ENCODE results near the gene LRRIQ3.
"Not testable (repeated sequence)": the region's sequence is repeated elsewhere in the genome, so short reads cannot be mapped to it uniquely, and the experiment has no call there.

The LRRIQ3 gene

GRCh38 chr1:74174423-74174822 is 23.6 kb downstream of the LRRIQ3 start:
- H3K9me3 Mint-ChIP-seq = peaks cover 34% of the 10 kb centered on the region
- H3K36me3 Mint-ChIP-seq, H3K4me3 Mint-ChIP-seq, H3K27ac Mint-ChIP-seq, H3K4me1 Mint-ChIP-seq, H3K27me3 Mint-ChIP-seq: not testable (repeated sequence)

DNA sequence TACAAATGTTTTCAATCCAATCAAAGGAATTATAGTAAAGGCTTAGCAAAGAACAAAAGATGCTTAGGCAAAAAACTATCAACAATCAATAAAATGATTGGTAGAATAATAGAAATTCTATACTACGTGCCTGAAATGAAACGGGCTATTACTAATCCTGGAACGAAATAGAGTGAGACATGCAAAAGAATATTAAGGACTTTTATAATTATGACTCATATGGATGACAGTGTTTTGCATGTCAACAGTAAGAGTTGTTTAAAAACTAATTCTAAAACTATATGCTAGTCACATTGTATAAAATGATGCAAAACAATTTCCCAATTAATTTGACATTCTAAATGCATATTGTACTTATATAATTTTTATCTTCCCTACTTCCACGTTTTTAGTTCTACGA is 35.6 kb downstream of the LRRIQ3 start:
- Mint-ChIP-seq H3K9me3 (peaks cover 7% of the 10 kb centered on the region), H3K27ac (no peak overlapping the region), H3K4me1 (no peaks in the 10 kb centered on the region), H3K27me3 (no peaks in the 10 kb centered on the region), H3K36me3 (peaks cover 2% of the 10 kb centered on the region), H3K4me3 (no peak overlapping the region)

- Mint-ChIP-seq H3K4me3 (no peak overlapping the region), H3K9me3 (peaks cover 5% of the 10 kb centered on the region), H3K27ac (no peak overlapping the region), H3K4me1 (no peaks in the 10 kb centered on the region), H3K27me3 (no peaks in the 10 kb centered on the region), H3K36me3 (peaks cover 2% of the 10 kb centered on the region)
Measured at GRCh38 chr1:74161497-74161896, 36.5 kb downstream of the LRRIQ3 start.

- Mint-ChIP-seq H3K9me3 (no peaks in the 10 kb centered on the region), H3K4me3 (no peak overlapping the region), H3K27ac (no peak overlapping the region), H3K36me3 (no peaks in the 10 kb centered on the region), H3K4me1 (no peaks in the 10 kb centered on the region), H3K27me3 (no peaks in the 10 kb centered on the region)
Measured at GRCh38 chr1:74160046-74160445, 37.9 kb downstream of the LRRIQ3 start.

- no peaks in the 10 kb centered on the region for H3K27me3 Mint-ChIP-seq
- no peaks in the 10 kb centered on the region for H3K36me3 Mint-ChIP-seq
- H3K27ac Mint-ChIP-seq = no peak overlapping the region
- H3K4me3 Mint-ChIP-seq = no peak overlapping the region
- H3K4me1 Mint-ChIP-seq = no peaks in the 10 kb centered on the region
- H3K9me3 Mint-ChIP-seq = no peaks in the 10 kb centered on the region
Measured at GRCh38 chr1:74145086-74145485, 52.9 kb downstream of the LRRIQ3 start.

- not testable (repeated sequence) for H3K27ac Mint-ChIP-seq
Measured at GRCh38 chr1:74117370-74117769, 80.6 kb downstream of the LRRIQ3 start.

GRCh38 chr1:74113333-74113732 is 84.6 kb downstream of the LRRIQ3 start:
- Mint-ChIP-seq H3K36me3 (no peaks in the 10 kb centered on the region), H3K4me3 (no peak overlapping the region), H3K9me3 (no peaks in the 10 kb centered on the region), H3K27ac (no peak overlapping the region), H3K27me3 (peaks cover 2% of the 10 kb centered on the region), H3K4me1 (no peaks in the 10 kb centered on the region)

More at GRCh38 chr1:74117370-74117769, 80.6 kb downstream of the LRRIQ3 start:
- not testable (repeated sequence) for H3K9me3 Mint-ChIP-seq, H3K4me3 Mint-ChIP-seq, H3K4me1 Mint-ChIP-seq, H3K27me3 Mint-ChIP-seq, H3K36me3 Mint-ChIP-seq

DNA sequence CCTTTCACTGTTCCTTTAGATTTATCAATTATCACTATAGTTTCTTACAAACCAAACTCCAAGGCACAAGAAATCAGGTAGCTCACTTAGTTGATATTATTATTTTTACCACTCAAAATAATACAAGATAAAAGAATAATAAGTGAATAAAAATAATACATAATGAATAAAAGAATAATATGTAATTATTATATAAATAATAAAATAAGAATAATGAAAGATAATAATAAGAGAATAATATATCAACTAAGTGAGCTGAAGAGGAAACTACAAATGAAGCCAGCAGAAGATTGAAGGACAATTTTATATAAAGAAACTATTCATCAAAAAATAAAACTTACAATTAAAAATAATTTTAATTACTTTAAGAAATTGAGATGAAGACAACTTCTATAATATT is 90.6 kb downstream of the LRRIQ3 start:
- Mint-ChIP-seq H3K4me3 (no peak overlapping the region), H3K4me1 (no peaks in the 10 kb centered on the region), H3K27me3 (peaks cover 4% of the 10 kb centered on the region), H3K27ac (no peak overlapping the region), H3K9me3 (peaks cover 8% of the 10 kb centered on the region), H3K36me3 (no peaks in the 10 kb centered on the region)

- H3K36me3 Mint-ChIP-seq = no peaks in the 10 kb centered on the region
- H3K27me3 Mint-ChIP-seq = no peaks in the 10 kb centered on the region
- peaks cover 10% of the 10 kb centered on the region for H3K9me3 Mint-ChIP-seq
- H3K4me3 Mint-ChIP-seq = no peak overlapping the region
- H3K4me1 Mint-ChIP-seq = no peaks in the 10 kb centered on the region
- no peak overlapping the region for H3K27ac Mint-ChIP-seq
Measured at GRCh38 chr1:74091371-74091770, 106.6 kb downstream of the LRRIQ3 start.

GRCh38 chr1:74083128-74083527 is 114.8 kb downstream of the LRRIQ3 start:
- Mint-ChIP-seq H3K36me3 (no peaks in the 10 kb centered on the region), H3K4me3 (no peak overlapping the region), H3K4me1 (no peaks in the 10 kb centered on the region), H3K27ac (no peak overlapping the region), H3K9me3 (no peaks in the 10 kb centered on the region), H3K27me3 (no peaks in the 10 kb centered on the region)

DNA sequence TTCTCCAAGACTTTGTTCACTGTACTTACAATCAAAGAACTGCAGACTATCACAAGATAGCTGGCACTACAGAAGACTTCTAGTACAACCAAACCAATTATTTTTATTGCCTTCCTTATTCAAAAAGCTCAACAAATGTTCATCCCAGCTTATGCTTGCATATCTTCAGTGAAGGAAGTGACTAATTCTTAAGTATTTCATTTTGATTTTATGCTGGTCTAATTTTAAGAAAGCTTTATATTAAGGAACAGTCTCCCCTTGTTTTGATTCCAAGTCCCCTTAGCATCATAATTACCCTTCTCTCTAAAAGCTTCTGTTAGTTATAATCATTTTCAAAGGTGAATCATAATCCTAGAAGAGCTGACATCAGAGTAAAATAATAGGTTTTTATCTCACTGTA is 132.9 kb downstream of the LRRIQ3 start:
- H3K36me3 Mint-ChIP-seq = no peaks in the 10 kb centered on the region
- H3K9me3 Mint-ChIP-seq = peaks cover 4% of the 10 kb centered on the region
- no peak overlapping the region for H3K27ac Mint-ChIP-seq
- H3K27me3 Mint-ChIP-seq = no peaks in the 10 kb centered on the region
- H3K4me3 Mint-ChIP-seq = no peak overlapping the region
- no peaks in the 10 kb centered on the region for H3K4me1 Mint-ChIP-seq

GRCh38 chr1:74057719-74058118 is 140.3 kb downstream of the LRRIQ3 start:
- no peaks in the 10 kb centered on the region for H3K36me3 Mint-ChIP-seq
- no peak overlapping the region for H3K4me3 Mint-ChIP-seq
- no peaks in the 10 kb centered on the region for H3K9me3 Mint-ChIP-seq
- no peaks in the 10 kb centered on the region for H3K27me3 Mint-ChIP-seq
- no peak overlapping the region for H3K27ac Mint-ChIP-seq
- no peaks in the 10 kb centered on the region for H3K4me1 Mint-ChIP-seq

DNA sequence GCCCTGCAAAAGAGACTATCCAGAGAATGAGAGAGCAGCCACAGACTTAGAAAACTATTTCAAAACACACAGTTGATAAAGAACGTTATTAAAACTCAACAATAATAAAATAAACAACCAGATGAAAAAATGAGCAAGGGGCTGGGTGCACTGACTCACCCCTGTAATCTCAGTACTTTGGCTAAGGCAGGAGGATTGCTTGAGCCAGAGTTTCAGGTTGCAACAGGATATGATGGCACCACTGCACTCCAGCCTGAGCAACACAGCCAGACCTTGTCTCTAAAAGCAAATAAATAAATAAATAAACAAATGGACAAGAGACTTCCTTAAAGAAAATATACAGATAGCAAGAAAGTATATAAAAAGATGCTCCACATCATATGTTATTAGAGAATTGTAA is 144.6 kb downstream of the LRRIQ3 start:
- no peaks in the 10 kb centered on the region for H3K4me1 Mint-ChIP-seq
- no peaks in the 10 kb centered on the region for H3K9me3 Mint-ChIP-seq
- H3K27me3 Mint-ChIP-seq = no peaks in the 10 kb centered on the region
- no peak overlapping the region for H3K4me3 Mint-ChIP-seq
- H3K36me3 Mint-ChIP-seq = no peaks in the 10 kb centered on the region
- H3K27ac Mint-ChIP-seq = no peak overlapping the region

- H3K27ac Mint-ChIP-seq = no peak overlapping the region
- no peak overlapping the region for H3K4me3 Mint-ChIP-seq
- H3K27me3 Mint-ChIP-seq = no peaks in the 10 kb centered on the region
- H3K9me3 Mint-ChIP-seq = no peaks in the 10 kb centered on the region
- H3K4me1 Mint-ChIP-seq = no peaks in the 10 kb centered on the region
- H3K36me3 Mint-ChIP-seq = no peaks in the 10 kb centered on the region
Measured at GRCh38 chr1:74050386-74050785, 147.6 kb downstream of the LRRIQ3 start.

DNA sequence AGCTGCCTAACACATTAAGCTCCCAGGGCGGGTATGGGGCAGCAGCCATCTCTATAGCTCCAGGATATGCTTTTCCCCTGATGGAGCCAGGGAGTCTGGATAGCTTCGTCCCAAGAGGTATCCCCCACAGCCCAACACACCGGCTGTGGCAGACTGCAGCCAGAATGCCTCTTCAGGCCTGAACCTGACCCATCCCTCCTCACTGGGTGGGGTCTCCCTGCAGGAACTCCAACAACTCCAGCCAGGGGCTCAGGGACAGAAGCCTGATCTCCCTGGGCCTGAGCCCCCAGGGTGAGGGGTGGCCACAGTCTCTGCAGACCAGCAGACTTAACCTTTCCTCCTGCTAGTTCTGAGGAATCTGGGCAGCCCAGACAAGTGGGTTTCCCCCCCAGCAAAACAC is 159.9 kb downstream of the LRRIQ3 start:
- Mint-ChIP-seq H3K4me1 (no peaks in the 10 kb centered on the region), H3K4me3 (no peak overlapping the region), H3K9me3 (peaks cover 10% of the 10 kb centered on the region), H3K27ac (no peak overlapping the region), H3K27me3 (no peaks in the 10 kb centered on the region), H3K36me3 (no peaks in the 10 kb centered on the region)

- no peak overlapping the region for H3K27ac Mint-ChIP-seq
Measured at GRCh38 chr1:74012583-74012982, 185.4 kb downstream of the LRRIQ3 start.

GRCh38 chr1:74011736-74012135 is 186.2 kb downstream of the LRRIQ3 start:
- Mint-ChIP-seq H3K36me3 (no peaks in the 10 kb centered on the region), H3K27ac (no peak overlapping the region), H3K9me3 (no peaks in the 10 kb centered on the region), H3K4me3 (no peak overlapping the region), H3K4me1 (peaks cover 10% of the 10 kb centered on the region), H3K27me3 (peaks cover 2% of the 10 kb centered on the region)

More at GRCh38 chr1:74012583-74012982, 185.4 kb downstream of the LRRIQ3 start:
- Mint-ChIP-seq H3K4me1 (peaks cover 10% of the 10 kb centered on the region), H3K36me3 (no peaks in the 10 kb centered on the region), H3K27me3 (peaks cover 2% of the 10 kb centered on the region), H3K9me3 (no peaks in the 10 kb centered on the region), H3K4me3 (no peak overlapping the region)
